WTC11 (cell line): Measurements from ENCODE around the gene RASGRP3.

Experiments
- CREM ChIP-seq: sonication (generic); formaldehyde crosslinking; IDR thresholded peaks from 2 replicates; pipeline ENCODE4 v1.8.1; 2022; ENCODE audit warnings: mild to moderate bottlenecking, missing genetic modification reagents, moderate library complexity
- ELF4 ChIP-seq: sonication (generic); formaldehyde crosslinking; IDR thresholded peaks from 2 replicates; pipeline ENCODE4 v1.8.1; 2022; ENCODE audit warnings: low read depth, mild to moderate bottlenecking, moderate library complexity, missing genetic modification reagents
- GABPB1 ChIP-seq: sonication (generic); formaldehyde crosslinking; IDR thresholded peaks from 2 replicates; pipeline ENCODE4 v1.8.1; 2023; ENCODE audit warnings: mild to moderate bottlenecking, missing genetic modification reagents
- KAT7 ChIP-seq: sonication (generic); formaldehyde crosslinking; IDR thresholded peaks from 2 replicates; pipeline ENCODE4 v1.8.1; 2023; ENCODE audit warnings: missing genetic modification reagents, mild to moderate bottlenecking, borderline replicate concordance
- ZNF317 ChIP-seq: sonication (generic); formaldehyde crosslinking; IDR thresholded peaks from 2 replicates; pipeline ENCODE4 v1.8.1; 2023; ENCODE audit warnings: low read depth, mild to moderate bottlenecking, moderate library complexity, missing genetic modification reagents, borderline replicate concordance
- TF ChIP-seq, protein P1 (sequence below): fragments of 200-600 bp; IDR thresholded peaks from 2 replicates; pipeline ENCODE4 v1.8.0; 2022; ENCODE audit warnings: antibody characterized with exemption
- TF ChIP-seq, protein P2 (sequence below): sonication (generic); formaldehyde crosslinking; IDR thresholded peaks from 2 replicates; pipeline ENCODE4 v1.8.1; 2023; ENCODE audit warnings: mild to moderate bottlenecking, missing genetic modification reagents, moderate library complexity

DNA sequence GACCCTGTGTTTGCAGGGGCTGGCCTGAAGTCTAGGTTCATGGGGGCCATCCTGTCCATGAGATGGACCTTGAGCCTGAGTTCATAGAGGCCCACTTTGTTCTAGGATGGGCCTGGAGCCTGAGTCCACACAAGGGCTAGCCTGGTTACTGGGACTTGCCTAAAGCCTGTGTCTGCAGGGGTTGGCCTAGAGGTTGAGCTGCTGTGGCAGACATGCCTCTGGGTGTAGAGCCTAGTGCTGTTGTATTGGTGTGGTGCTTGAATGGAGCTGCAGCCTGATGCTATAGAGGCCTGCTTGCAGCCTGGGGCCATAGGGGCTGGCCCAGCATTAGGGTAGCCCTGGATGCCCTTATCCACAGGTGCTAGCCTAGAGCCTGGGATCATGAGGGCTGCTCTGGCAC lies 23.9 kb upstream of the RASGRP3 start:
- no peak for TF ChIP-seq ELF4 (CRISPR knock-in tag)
- TF ChIP-seq, protein P1, sequence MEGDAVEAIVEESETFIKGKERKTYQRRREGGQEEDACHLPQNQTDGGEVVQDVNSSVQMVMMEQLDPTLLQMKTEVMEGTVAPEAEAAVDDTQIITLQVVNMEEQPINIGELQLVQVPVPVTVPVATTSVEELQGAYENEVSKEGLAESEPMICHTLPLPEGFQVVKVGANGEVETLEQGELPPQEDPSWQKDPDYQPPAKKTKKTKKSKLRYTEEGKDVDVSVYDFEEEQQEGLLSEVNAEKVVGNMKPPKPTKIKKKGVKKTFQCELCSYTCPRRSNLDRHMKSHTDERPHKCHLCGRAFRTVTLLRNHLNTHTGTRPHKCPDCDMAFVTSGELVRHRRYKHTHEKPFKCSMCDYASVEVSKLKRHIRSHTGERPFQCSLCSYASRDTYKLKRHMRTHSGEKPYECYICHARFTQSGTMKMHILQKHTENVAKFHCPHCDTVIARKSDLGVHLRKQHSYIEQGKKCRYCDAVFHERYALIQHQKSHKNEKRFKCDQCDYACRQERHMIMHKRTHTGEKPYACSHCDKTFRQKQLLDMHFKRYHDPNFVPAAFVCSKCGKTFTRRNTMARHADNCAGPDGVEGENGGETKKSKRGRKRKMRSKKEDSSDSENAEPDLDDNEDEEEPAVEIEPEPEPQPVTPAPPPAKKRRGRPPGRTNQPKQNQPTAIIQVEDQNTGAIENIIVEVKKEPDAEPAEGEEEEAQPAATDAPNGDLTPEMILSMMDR: no peak
- no peak for TF ChIP-seq GABPB1 (CRISPR knock-in tag)
- no peak for TF ChIP-seq ZNF317 (CRISPR knock-in tag)
- TF ChIP-seq CREM (CRISPR knock-in tag): no peak
- TF ChIP-seq KAT7: no peak
- TF ChIP-seq, protein P2, sequence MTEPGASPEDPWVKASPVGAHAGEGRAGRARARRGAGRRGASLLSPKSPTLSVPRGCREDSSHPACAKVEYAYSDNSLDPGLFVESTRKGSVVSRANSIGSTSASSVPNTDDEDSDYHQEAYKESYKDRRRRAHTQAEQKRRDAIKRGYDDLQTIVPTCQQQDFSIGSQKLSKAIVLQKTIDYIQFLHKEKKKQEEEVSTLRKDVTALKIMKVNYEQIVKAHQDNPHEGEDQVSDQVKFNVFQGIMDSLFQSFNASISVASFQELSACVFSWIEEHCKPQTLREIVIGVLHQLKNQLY: no peak
